Cardiac fibroblast (primary cell): Measurements from ENCODE around the gene NANOS1.

ENCODE experiments used
- DNase-seq, 2 donors: peaks; one replicate each; pipeline versions ENCODE4 v3.0.0 to v3.0.0-alpha.2; 2010; ENCODE audit warnings: low read depth in 2 of 2
- H3K4me3 ChIP-seq, 2 donors: replicated peaks in 1 of 2; 1 replicate in 1 of 2; 2 replicates in 1 of 2; pipeline ENCODE4 v1.5.1; 2011; ENCODE audit warnings: low read depth in 2 of 2, low read length in 2 of 2, mild to moderate bottlenecking in 2 of 2, moderate library complexity in 1 of 2
- CTCF ChIP-seq: IDR thresholded peaks from one replicate; pipeline ENCODE4 v1.5.1; 2011; ENCODE audit warnings: low read depth, mild to moderate bottlenecking, low read length, inconsistent platforms

The NANOS1 gene

GRCh38 chr10:119073584-119073983 is 44.1 kb downstream of the NANOS1 start:
- no peak for DNase-seq
- H3K4me3 ChIP-seq, result no peak overlapping the region
- no peak for TF ChIP-seq CTCF

GRCh38 chr10:119078422-119079179 is 49.1 kb downstream of the NANOS1 start:
- no peak for TF ChIP-seq CTCF
- DNase-seq, result no peak
- H3K4me3 ChIP-seq, result peak overlapping the region; percentile 97 to 98

DNA sequence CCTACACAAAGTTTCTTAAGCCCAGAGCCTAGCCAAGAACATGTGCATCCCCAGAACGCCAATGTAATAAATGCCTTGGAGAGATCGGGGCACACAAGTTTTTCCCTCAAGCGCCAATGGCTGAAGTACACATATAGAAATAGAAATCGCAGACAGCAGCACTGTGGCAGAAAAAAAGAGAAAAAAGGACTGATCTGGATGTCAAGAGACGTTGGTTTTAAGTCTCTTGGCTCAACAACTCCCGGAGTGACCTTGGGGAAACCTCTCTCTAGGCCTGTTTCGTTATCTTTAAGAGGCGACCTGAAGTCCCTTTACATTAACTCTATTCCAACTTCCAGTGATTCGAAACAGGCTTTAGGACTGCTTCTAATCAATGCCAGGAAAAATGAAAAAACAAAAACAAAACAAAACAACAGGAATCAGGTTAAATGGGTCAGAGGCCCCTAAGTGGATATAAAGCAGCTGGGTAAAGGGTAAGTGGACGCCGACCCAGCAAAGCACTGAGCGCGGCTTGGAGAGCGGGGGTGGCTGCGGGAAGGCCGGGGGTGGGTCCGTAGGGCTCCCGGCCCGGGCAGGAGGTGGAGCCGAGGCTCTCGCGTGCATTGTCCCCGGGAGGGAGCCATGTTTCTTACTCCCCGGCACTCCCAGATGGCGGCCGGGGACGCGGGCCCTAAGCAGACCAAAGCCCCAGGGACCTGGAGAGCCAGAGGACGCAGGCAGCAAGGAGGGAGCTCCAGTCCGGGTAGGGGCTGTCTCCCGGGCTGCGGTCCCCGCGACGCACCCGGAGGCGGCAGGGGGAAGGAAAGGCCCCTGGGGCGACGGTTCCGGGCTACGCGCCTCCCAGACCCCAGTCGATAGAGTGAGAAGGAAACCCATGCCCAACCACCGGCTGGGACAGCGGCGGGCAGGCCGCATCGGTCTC is 50.3 kb downstream of the NANOS1 start:
- no peak for TF ChIP-seq CTCF
- peak; percentile 81 to 83 for DNase-seq
- peak overlapping the region; percentile 97 to 98 for H3K4me3 ChIP-seq

DNA sequence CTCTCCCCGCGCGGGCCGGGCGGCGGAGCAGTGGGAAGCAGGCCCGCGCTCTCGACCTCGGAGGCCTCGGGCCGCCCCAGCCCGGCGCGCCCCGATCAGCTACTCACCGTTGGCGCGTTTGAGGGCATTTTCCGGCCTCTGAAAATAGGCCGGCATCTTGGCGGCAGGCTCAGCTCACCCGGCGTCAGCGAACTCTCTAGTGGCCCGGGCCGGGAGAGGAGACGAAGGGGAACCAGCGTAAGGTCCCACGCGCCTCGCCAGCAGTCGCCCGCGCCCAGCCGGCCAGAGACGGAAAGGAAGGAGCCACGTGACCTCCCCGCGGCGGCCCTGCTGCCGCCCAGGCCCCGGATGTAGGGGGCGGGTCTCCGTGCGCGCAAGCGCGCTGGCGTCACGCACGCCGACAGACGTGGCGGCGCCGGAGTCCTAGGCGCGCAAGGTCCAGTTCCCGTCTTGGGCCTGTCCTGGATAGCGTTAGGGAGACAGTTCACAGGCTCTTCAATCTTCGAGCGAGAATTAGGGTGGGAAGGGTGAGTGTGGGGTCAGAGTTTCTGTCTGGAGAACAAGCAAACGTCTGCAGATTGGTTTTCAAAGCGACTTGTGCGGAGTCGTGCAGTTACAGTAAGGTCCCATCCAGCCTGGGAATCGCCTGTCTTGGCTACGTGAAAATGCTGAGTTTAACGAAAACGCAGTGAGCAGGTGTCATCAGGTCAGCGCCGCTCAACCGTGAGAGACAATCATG is 51.2 kb downstream of the NANOS1 start, which contains the start of gene EIF3A:
Gene EIF3A (minus strand): TSS at position 297 of the 739 bp plus-strand sequence. CDS start 141 bp downstream, at position 156.
- peak within 1 kb of the TSS; percentile 97 to 98 for H3K4me3 ChIP-seq
- DNase-seq, result peak; percentile 92 to 95
- TF ChIP-seq CTCF, result no peak
